HepG2 (cell line): ENCODE results near the gene FOXK2. TPM values are rescaled to one million over a fixed set of nuclear protein-coding genes. Genes with fewer than 3 reads are reported as not detected.

Experiments used
- ELF3 ChIP-seq: IDR thresholded peaks from 2 replicates; pipeline ENCODE4 v1.6.1; 2016; ENCODE audit warnings: missing genetic modification reagents, missing compliant biosample characterization
- HMGXB4 ChIP-seq, 2 experiments: sonication (generic) in 1 of 2; formaldehyde crosslinking in 1 of 2; IDR thresholded peaks; 2 replicates each; pipeline versions ENCODE4 v1.4.0 to v1.6.1; 2018 to 2020; ENCODE audit warnings: missing genetic modification reagents in 2 of 2, borderline replicate concordance in 1 of 2, low read depth in 1 of 2, mild to moderate bottlenecking in 1 of 2, missing biosample characterization in 1 of 2
- HOMEZ ChIP-seq: IDR thresholded peaks from 2 replicates; pipeline ENCODE4 v1.6.1; 2016; ENCODE audit warnings: low read depth
- KAT2B ChIP-seq: fragments of 150-350 bp; IDR thresholded peaks from 2 replicates; pipeline ENCODE4 v1.6.1; 2014; ENCODE audit warnings: low read depth, low read length, borderline replicate concordance
- NBN ChIP-seq: fragments of 450-650 bp; conservative IDR thresholded peaks from 2 replicates; pipeline ENCODE4 v1.6.1; 2017
- NKX3-1 ChIP-seq: sonication (generic); formaldehyde crosslinking; IDR thresholded peaks from 2 replicates; pipeline ENCODE4 v1.5.0; 2020; ENCODE audit warnings: missing genetic modification reagents
- NR2F6 ChIP-seq, 2 experiments: IDR thresholded peaks; 2 replicates each; pipeline ENCODE4 v1.6.1; 2016; ENCODE audit warnings: antibody characterized with exemption in 1 of 2, mild to moderate bottlenecking in 1 of 2
- PAXIP1 ChIP-seq: sonication (generic); formaldehyde crosslinking; conservative IDR thresholded peaks from 2 replicates; pipeline ENCODE4 v1.4.0; 2020; ENCODE audit warnings: mild to moderate bottlenecking, missing genetic modification reagents, moderate library complexity
- PBX2 ChIP-seq: IDR thresholded peaks from 2 replicates; pipeline ENCODE4 v1.6.1; 2016; ENCODE audit warnings: control low read depth
- PPARG ChIP-seq: conservative IDR thresholded peaks from 2 replicates; pipeline ENCODE4 v1.6.1; 2016; ENCODE audit warnings: missing biosample characterization, missing genetic modification reagents
- RARA ChIP-seq: IDR thresholded peaks from 2 replicates; pipeline ENCODE4 v1.6.1; 2016; ENCODE audit warnings: missing genetic modification reagents, missing compliant biosample characterization
- RBFOX2 ChIP-seq: fragments of 200-400 bp; formaldehyde crosslinking; IDR thresholded peaks from 2 replicates; pipeline ENCODE4 v1.6.1; 2017; ENCODE audit warnings: low read depth, mild to moderate bottlenecking, low read length
- ZGPAT ChIP-seq: IDR thresholded peaks from 2 replicates; pipeline ENCODE4 v1.6.1; 2016; ENCODE audit warnings: mild to moderate bottlenecking
- ZNF205 ChIP-seq: IDR thresholded peaks from 2 replicates; pipeline ENCODE4 v1.6.1; 2018; ENCODE audit warnings: missing biosample characterization, missing genetic modification reagents
- ZNF670 ChIP-seq: sonication (generic); formaldehyde crosslinking; IDR thresholded peaks from 2 replicates; pipeline ENCODE4 v1.8.0; 2022; ENCODE audit warnings: mild to moderate bottlenecking, missing genetic modification reagents, borderline replicate concordance
- ZNF790 ChIP-seq: sonication (generic); formaldehyde crosslinking; IDR thresholded peaks from 2 replicates; pipeline ENCODE4 v1.8.0; 2022; ENCODE audit warnings: missing genetic modification reagents, mild to moderate bottlenecking, borderline replicate concordance
- ZSCAN25 ChIP-seq: sonication (generic); formaldehyde crosslinking; IDR thresholded peaks from 2 replicates; pipeline ENCODE4 v1.8.0; 2022; ENCODE audit warnings: mild to moderate bottlenecking, missing genetic modification reagents
- polyA plus RNA-seq, 8 experiments: library from polyadenylated mRNA; depleted of rRNA in 3 of 8; stranded (reverse) in 7 of 8; unstranded in 1 of 8; fragments of >200 nt; fragmentation: Illumina TruSeq in 4 of 8; extraction: Trizol in 4 of 8; gene quantifications; 2 replicates each; pipeline versions ENCODE4 v1.2.1 to v1.2.3, GENCODE V29; 2011 to 2016; ENCODE audit warnings: low read depth in 4 of 8, missing spikeins in 1 of 8, mixed read lengths in 1 of 8; ENCODE audit not compliant: insufficient read depth in 1 of 8
- total RNA-seq, 5 experiments: library from RNA; depleted of rRNA; stranded (reverse); fragments of >200 nt; fragmentation: Illumina TruSeq; extraction: Trizol; gene quantifications; 2 replicates each; pipeline ENCODE4 v1.2.3, GENCODE V29; 2016; ENCODE audit warnings: low read depth in 1 of 5

Gene FOXK2
- total and polyA plus RNA-seq, 2 of the 13 experiments (the other 11 are each of a cell fraction or from before 2014, with no cell fraction given): 67.1 to 67.2 TPM

GRCh38 chr17:82636626-82637598 lies 117.4 kb downstream of the FOXK2 start (continued):
- TF ChIP-seq HMGXB4 (CRISPR knock-in tag; IDR thresholded peaks at IDR 0.05; ENCODE audit: borderline replicate concordance in 1 of 2, low read depth in 1 of 2) (no peak), ZGPAT (CRISPR knock-in tag) (no peak), HOMEZ (peak; percentile 95), NR2F6 (IDR thresholded peaks at IDR 0.05) (no peak), NR2F6 (CRISPR knock-in tag; IDR thresholded peaks at IDR 0.05) (no peak), PBX2 (CRISPR knock-in tag) (0 out of 2 replicates have a peak, but pooled peaks have one; percentile 10), RARA (CRISPR knock-in tag) (peak; percentile 36; the same call in 1 of the 2 replicates), ZSCAN25 (CRISPR knock-in tag) (peak; percentile 43; the same call in 1 of the 2 replicates), PAXIP1 (peak; percentile 71), ZNF790 (CRISPR knock-in tag) (no peak), ZNF205 (CRISPR knock-in tag) (no peak), ZNF670 (CRISPR knock-in tag) (peak; percentile 61; the same call in 1 of the 2 replicates), NKX3-1 (CRISPR knock-in tag) (no peak), NBN (no peak), KAT2B (peak; percentile 59), RBFOX2 (no peak), ELF3 (CRISPR knock-in tag) (peak; percentile 83), PPARG (CRISPR knock-in tag) (no peak)
